Nephron progenitor cell (in vitro differentiated cells): ENCODE measurements around the gene KSR1.

Source experiments
- DNase-seq: peaks from one replicate; pipeline ENCODE4 v3.0.0; 2021
- H3K27ac Mint-ChIP-seq: 2 replicates; pipeline ENCODE4 v1.8.0; 2021; ENCODE audit warnings: mild to moderate bottlenecking, moderate library complexity, mixed read lengths
- H3K27me3 Mint-ChIP-seq: 2 replicates; pipeline ENCODE4 v1.8.0; 2021; ENCODE audit warnings: mild to moderate bottlenecking, low read depth, mixed read lengths; ENCODE audit not compliant: poor library complexity
- H3K36me3 Mint-ChIP-seq: 2 replicates; pipeline ENCODE4 v1.8.0; 2021; ENCODE audit warnings: low read depth, mixed read lengths
- H3K4me1 Mint-ChIP-seq: 2 replicates; pipeline ENCODE4 v1.8.0; 2021; ENCODE audit warnings: mixed read lengths
- H3K4me3 Mint-ChIP-seq: 2 replicates; pipeline ENCODE4 v1.8.0; 2021; ENCODE audit warnings: mild to moderate bottlenecking, moderate library complexity, mixed read lengths
- H3K9me3 Mint-ChIP-seq: 2 replicates; pipeline ENCODE4 v1.8.0; 2021; ENCODE audit warnings: mild to moderate bottlenecking, moderate library complexity, mixed read lengths
- TF ChIP-seq, protein P1 (sequence below): fragments of 200-600 bp; sonication (generic); IDR thresholded peaks from 2 replicates; pipeline ENCODE4 v1.5.0; 2021; ENCODE audit warnings: antibody characterized with exemption

Gene KSR1

DNA sequence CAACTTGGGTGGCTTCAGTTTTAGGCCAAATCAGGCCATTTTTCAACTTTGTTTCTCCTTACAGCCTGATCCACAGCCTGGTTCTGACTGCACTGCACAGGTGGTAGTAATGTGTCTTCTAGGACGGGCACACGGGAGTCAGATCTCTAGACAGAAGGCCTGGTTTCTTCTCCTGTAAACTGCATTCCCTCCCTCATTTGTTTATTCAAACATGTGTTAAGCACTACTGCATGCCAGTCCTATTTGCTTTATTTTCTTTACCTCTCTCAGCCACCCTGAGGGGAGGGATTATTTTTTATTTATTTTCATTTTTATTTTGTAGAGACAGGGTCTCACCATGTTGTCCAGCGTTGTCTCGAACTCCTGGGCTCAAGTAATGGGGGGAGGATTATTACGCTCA, 6.3 kb upstream of the KSR1 start:
- peaks cover 3% of the 10 kb centered on the region for H3K4me1 Mint-ChIP-seq

DNA sequence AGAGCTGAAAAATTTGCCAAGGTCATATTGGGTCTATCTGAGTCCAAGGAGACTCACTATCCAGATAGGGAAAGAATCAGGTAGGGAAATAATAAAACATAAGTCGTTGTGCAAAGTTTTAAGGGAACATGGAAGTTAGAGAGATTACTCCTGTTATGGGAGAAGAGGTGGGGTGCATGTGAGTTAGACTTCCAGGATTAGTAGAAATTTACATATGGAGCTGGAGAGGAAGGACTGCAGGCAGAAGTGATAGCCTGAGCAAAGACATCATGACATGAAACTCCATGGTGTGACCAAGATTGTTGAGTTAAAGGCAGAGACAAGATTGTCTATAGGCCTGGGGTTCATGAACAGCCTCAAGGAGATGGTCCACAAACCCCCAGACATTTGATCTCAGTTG, 5.8 kb upstream of the KSR1 start:
- no peaks in the 10 kb centered on the region for H3K36me3 Mint-ChIP-seq
- H3K4me3 Mint-ChIP-seq: no peak overlapping the region
- no peaks in the 10 kb centered on the region for H3K9me3 Mint-ChIP-seq
- peaks cover 3% of the 10 kb centered on the region for H3K4me1 Mint-ChIP-seq
- DNase-seq: no peak
- peaks cover 41% of the 10 kb centered on the region for H3K27me3 Mint-ChIP-seq
- H3K27ac Mint-ChIP-seq: no peak overlapping the region
- TF ChIP-seq, protein P1, sequence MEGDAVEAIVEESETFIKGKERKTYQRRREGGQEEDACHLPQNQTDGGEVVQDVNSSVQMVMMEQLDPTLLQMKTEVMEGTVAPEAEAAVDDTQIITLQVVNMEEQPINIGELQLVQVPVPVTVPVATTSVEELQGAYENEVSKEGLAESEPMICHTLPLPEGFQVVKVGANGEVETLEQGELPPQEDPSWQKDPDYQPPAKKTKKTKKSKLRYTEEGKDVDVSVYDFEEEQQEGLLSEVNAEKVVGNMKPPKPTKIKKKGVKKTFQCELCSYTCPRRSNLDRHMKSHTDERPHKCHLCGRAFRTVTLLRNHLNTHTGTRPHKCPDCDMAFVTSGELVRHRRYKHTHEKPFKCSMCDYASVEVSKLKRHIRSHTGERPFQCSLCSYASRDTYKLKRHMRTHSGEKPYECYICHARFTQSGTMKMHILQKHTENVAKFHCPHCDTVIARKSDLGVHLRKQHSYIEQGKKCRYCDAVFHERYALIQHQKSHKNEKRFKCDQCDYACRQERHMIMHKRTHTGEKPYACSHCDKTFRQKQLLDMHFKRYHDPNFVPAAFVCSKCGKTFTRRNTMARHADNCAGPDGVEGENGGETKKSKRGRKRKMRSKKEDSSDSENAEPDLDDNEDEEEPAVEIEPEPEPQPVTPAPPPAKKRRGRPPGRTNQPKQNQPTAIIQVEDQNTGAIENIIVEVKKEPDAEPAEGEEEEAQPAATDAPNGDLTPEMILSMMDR: no peak

More for the DNA sequence above, 6.3 kb upstream of the KSR1 start:
- no peaks in the 10 kb centered on the region for H3K9me3 Mint-ChIP-seq
- TF ChIP-seq, protein P1: no peak
- no peak overlapping the region for H3K4me3 Mint-ChIP-seq
- no peak for DNase-seq
- no peak overlapping the region for H3K27ac Mint-ChIP-seq
- peaks cover 38% of the 10 kb centered on the region for H3K27me3 Mint-ChIP-seq
- H3K36me3 Mint-ChIP-seq: no peaks in the 10 kb centered on the region

DNA sequence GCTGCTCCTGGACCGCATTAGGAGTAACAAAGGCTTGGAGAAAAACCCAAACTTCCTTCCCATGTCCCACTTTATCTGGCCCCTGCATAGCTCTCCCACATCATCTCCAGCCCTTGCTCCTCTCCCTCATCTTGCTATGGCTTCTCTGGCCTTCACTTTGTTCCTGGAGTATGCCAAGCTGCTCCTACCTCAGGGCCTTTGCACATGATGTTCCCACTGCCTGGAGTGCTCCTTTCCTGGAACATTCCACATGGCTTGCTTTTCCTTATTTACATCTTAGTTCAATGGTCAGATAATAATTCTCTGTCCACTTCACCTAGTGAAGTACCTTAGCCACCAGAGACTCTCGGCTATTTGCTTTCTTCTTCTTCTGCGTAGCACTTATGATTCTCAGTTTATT, 4.3 kb upstream of the KSR1 start:
- no peak for DNase-seq
- Mint-ChIP-seq H3K4me3 (no peak overlapping the region), H3K9me3 (no peaks in the 10 kb centered on the region), H3K27me3 (peaks cover 37% of the 10 kb centered on the region), H3K4me1 (peaks cover 3% of the 10 kb centered on the region), H3K36me3 (no peaks in the 10 kb centered on the region), H3K27ac (no peak overlapping the region)
- TF ChIP-seq, protein P1: no peak

DNA sequence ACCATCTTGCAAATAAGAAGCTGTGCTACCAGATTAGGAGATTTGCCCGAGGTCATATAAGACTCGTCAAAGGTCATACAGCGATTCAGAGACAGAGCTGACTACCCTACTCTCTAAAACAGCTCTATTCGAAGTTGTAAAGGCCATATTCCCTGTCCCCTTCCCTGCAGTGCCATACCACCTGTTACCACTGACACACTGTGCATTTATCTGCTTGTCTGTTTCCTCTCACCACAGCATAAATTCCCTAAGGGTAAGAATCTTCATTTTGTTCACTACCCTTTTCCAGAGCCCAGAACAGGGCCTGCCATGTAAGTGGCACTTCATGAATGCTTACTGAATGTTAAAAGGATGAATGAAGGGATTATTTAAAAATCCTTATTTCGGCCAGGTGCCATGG, 3.4 kb upstream of the KSR1 start:
- Mint-ChIP-seq H3K4me1 (peaks cover 11% of the 10 kb centered on the region), H3K4me3 (no peak overlapping the region), H3K27me3 (peaks cover 41% of the 10 kb centered on the region), H3K9me3 (no peaks in the 10 kb centered on the region), H3K27ac (no peak overlapping the region), H3K36me3 (no peaks in the 10 kb centered on the region)
- DNase-seq: no peak
- TF ChIP-seq, protein P1: no peak

DNA sequence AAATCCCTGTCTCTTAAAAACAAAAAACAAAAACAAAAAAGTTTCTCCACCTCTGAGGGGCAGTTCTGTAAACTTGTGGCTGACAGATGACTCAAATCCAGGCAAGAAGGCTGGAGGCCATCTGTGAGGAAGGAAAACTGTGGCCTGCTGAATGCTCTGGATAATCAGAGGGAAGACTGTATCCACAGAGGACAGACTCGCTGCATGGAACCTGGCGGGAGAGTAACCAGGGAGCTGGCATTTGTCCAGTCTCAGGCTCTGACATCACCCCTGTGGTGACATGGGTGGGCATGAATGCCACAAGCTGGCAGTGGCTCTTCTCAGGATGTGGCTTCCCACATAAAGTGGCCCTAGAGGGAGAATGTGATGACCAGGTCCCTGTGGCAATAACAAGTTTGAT, 2.8 kb upstream of the KSR1 start:
- H3K4me1 Mint-ChIP-seq: peaks cover 18% of the 10 kb centered on the region
- no peaks in the 10 kb centered on the region for H3K9me3 Mint-ChIP-seq
- no peak overlapping the region for H3K27ac Mint-ChIP-seq
- H3K36me3 Mint-ChIP-seq: no peaks in the 10 kb centered on the region
- DNase-seq: no peak
- TF ChIP-seq, protein P1: no peak
- H3K4me3 Mint-ChIP-seq: no peak overlapping the region
- H3K27me3 Mint-ChIP-seq: peaks cover 41% of the 10 kb centered on the region

DNA sequence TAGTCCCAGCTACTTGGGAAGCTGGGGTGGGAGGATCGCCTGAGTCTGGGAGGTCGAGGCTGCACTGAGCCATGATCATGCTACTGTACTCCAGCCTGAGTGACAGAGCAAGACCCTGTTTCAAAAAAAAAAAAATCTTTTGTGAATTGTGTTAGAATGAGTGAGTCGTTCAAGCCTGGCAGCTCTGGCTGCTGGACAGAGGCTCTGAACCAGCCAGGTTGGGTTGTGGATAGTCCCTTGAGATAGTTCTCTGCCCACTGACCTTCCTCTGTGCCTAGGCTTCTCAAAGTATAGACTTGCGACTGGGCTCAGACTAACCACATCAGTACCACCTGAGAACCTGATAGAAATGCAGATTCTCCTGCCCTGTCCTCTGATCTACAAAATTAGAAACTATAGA, 2.2 kb upstream of the KSR1 start:
- Mint-ChIP-seq H3K9me3 (no peaks in the 10 kb centered on the region), H3K36me3 (no peaks in the 10 kb centered on the region), H3K4me1 (peaks cover 21% of the 10 kb centered on the region), H3K27ac (no peak overlapping the region), H3K27me3 (peaks cover 41% of the 10 kb centered on the region), H3K4me3 (no peak overlapping the region)
- TF ChIP-seq, protein P1: no peak
- no peak for DNase-seq
